Dermis blood vessel endothelial cell (primary cell): ENCODE measurements around the gene RSL1D1. TPM values are rescaled to one million over a fixed set of nuclear protein-coding genes. Genes with fewer than 3 reads are reported as not detected.
A peak's percentile ranks its signal among the peaks of the same experiment; 100 is the strongest.

ENCODE experiments used
- DNase-seq: peaks from one replicate; pipeline ENCODE4 v3.0.0; 2010
- total RNA-seq: library from RNA; depleted of rRNA; stranded (reverse); fragments of >200 nt; gene quantifications from 2 replicates; pipeline ENCODE4 v1.2.3, GENCODE V29; 2014

Gene RSL1D1
- 75.7 and 116 TPM in 2 replicates for total RNA-seq

DNA sequence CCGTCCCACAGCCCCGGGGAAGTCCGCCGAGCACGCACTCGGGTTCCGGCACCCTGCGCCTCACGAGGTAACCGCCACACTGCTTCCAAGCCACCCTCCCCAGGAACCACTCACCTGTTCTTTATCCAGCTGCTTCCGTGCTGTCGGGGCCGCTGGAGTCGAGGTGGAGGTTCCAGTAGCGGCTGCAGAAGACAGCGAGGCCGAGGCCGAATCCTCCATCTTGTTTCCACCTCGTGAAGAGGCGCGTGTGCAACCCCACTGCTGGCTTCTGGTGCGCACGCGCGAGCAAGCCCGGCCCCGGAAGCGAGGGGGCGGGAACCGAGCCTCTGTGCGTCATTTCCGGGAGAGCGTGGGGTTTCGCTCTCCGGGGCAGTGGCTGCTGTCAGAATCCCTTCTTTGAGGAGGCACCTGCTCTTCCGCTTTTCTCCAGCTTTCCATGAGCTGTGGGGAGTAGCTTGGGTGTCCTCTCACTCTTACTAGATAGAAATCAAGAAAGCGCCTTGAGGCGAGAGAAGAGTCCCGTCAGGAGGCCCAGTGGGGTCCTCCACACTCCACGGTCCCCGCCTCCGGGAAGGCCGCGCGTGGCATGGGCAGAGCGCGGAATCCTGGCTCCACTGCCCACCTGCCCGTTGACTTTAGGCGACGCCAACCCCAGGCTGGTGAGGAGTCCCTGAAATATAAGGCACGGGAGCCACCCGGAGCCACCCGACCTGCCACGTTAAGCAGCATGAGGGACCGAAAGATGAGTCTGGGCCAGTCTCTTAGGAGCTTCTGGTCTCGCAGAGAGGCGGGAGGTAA, at the start of gene RSL1D1:
RSL1D1 (minus strand) TSS at position 249 of the 798 bp plus-strand sequence; CDS start at position 219, 30 bp downstream.
- peak; percentile 97 for DNase-seq

GRCh38 chr16:11901091-11901490, 49.7 kb upstream of the RSL1D1 start:
- peak; percentile 69 for DNase-seq

DNA sequence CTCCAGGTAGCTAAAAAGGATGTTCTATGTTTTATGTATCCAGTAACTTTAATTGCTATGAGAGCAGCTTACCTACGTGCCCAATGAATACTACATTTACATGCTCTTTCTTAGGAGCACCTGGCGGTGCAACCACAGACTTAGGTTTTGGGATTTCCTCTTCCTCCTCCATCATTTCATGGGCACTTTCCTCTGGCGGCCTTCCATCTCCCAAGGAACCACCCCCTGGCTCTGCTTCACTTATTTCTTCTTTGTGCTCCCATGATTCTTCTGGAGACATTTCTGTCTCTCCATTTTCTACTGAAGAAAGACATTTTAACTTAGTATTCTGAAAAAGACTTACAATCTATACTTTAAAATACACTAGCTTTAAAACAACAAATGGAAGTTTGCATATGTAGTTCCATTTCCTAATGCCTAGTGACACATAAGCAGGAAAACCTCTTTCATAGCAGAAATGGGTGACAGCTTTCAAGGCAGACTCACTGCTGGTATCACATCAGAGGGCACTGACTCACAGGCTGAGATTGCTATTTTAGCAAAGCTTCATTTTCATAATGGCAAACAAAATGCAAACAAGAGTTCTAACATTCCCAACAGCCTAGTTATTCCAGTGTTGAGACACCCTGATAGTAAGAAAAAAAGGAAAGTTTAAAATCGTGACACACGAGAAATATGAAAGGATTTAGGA, 45.3 kb upstream of the RSL1D1 start:
- peak; percentile 71 for DNase-seq

DNA sequence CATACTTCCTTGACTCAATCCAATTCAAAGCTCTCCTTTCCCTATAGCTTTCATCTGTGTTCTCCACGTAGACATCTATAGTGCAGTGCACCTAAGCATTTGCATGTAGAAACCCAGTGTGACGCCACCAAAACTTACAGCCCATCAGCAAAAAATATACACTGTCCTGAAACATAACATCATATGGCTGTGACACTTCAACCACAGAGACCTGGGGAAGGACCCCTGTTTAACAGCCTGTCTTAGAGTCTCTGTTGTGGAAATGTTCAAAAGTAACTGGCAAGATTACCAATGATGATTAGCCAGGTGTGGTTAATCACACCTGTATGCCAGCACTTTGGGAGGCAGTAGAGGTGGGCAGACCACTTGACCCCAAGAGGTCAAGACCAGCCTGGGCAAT, 42.2 kb upstream of the RSL1D1 start:
- no peak for DNase-seq

GRCh38 chr16:11892761-11893160, 41.4 kb upstream of the RSL1D1 start:
- DNase-seq = no peak

DNA sequence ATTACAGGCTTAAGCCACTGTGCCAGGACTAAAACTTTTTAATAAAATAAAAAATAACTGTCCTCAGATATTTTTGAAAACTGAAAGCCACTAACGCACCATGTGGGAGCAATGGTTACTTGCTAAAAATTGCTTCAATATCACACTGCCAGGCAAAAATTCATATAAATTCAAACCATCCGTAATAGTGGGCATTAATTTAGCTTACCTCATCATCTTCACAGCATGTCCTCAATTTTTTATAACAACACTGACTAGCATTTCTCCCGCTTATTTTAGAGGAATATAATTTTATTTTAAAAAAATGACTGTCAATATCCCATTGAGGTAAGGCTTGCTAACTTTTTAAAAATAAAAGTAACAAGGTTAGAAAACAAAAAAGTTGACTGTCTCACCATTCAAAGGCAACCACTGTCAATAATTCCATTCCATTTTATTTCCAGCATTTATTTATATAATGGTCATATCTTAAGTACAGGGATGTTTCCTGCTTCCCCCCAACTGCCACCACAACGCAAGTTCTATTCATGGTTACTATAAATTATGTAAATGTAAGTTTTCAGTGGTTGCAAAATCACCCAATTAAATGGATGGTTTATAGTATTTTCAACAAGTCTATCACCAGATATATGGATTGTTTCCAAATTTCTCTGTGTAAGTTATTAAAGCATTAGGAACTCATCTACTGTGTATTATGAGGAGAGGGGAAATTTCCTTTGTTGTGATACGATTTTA, 39.1 kb upstream of the RSL1D1 start:
- DNase-seq = no peak

DNA sequence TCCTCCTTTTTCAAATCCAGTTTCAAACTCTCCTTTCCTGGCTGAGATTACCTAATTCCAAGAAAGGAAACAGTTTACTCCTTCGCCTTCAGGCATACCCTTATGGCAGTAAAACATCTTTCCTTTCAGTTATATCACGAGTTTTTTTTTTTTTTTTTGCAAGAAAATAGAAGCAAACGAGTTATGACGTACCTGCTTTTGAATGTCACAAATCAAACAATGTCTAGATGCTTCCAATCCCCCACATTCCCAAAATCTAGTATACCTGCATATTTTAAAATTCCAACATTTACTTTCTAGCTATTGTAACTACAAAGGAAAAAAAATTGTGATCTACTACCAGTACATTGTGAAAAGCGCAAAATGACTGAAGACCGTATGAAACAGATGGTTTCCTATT, 35.5 kb upstream of the RSL1D1 start:
- DNase-seq = no peak

GRCh38 chr16:11884035-11884434, 32.7 kb upstream of the RSL1D1 start:
- DNase-seq = no peak

DNA sequence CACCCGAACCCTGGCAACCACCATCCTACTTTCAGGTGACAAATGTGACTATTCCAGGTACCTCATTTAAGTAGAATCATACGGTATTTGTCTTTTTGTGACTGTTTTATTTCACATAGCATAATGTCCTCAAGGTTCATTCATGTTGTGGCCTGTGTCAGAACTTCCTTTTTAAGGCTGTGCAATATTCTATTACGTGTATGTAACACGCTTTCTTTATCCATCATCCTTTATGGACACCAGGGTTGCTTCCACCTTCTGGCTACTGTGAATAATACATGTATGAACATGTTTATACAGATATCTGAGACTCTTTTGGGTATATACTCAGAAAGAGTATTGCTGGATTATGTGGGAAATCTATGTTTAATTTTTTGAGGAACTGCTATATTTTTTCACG, 28.7 kb upstream of the RSL1D1 start:
- DNase-seq = no peak

- no peak for DNase-seq
Observed at GRCh38 chr16:11877374-11877773, 26.0 kb upstream of the RSL1D1 start.

DNA sequence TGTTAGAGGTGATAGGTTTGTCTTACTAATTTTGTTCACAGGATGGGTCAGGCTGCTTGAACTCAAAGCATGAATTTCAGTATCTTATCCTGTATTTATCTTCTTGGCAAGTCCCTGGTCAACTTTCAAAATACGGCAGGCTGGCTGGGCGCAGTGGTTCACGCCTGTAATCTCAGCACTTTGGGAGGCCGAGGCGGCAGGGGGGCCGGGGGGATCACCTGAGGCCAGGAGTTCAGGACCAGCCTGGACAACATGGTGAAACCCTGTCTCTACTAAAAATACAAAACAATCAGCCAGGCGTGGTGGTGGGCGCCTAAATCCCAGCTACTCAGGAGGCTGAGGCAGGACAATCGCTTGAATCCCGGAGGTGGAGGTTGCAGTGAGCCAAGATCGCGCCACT, 25.0 kb upstream of the RSL1D1 start:
- no peak for DNase-seq

DNA sequence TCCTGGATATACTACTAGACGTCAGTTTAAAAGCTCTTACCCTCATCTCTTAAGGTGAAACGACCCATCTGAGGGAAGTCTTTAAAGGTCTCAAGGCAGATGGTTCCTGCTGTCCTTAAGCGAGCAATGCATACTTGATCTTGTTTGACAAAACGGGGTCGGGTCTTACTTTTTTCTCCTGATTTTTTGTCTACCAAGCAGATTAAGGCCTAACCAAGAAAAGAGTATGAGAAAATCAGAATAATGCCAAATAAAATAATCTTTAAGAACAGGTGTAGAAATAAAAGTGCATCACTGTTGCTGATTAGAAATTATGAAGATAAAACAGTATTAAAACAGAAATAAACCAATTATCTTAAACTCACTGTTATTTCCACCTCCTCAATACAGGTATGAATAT, 24.4 kb upstream of the RSL1D1 start:
- DNase-seq = no peak

GRCh38 chr16:11871193-11871592, 19.9 kb upstream of the RSL1D1 start:
- DNase-seq = peak; percentile 59

GRCh38 chr16:11870399-11870798, 19.1 kb upstream of the RSL1D1 start:
- DNase-seq = no peak

DNA sequence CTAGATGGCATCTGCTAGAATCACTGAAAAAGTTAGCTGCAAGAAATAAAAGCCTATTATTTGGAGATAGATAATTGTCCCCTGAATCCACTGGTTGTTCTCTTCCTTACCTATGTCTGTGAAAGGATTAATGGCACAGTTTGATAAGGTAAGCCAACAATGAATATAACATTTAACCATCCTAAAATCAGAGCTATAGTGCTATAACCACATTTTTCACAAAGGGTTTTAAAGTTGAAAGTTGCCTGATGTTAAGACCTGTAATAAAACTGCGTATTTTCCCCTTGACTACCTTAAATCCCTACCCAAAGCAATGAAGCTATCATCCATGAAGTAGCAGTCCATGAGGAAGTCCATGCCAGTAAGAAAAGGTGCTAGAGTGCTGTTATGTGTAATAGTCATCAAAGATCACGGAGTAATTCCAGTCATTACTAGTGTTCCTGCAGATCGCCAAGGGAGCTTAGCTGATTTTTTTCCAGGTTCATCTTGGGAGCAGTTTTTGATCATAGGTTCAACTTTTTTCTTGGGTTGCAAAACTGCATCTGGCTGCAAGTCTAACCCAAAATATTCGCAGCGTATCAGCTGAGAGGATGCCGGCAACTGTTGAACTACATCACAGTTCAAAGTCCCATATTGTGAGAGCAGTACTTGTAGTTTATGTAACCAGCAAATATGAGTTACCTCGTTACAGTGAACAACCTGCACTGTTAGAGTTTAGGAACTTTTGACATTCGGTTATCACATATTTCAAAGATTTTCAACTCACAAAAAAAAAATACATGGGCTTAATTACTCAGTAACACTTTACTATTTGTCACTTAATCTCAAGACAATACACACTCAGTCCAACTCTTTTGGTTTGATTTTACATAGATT, 18.2 kb upstream of the RSL1D1 start:
- no peak for DNase-seq

DNA sequence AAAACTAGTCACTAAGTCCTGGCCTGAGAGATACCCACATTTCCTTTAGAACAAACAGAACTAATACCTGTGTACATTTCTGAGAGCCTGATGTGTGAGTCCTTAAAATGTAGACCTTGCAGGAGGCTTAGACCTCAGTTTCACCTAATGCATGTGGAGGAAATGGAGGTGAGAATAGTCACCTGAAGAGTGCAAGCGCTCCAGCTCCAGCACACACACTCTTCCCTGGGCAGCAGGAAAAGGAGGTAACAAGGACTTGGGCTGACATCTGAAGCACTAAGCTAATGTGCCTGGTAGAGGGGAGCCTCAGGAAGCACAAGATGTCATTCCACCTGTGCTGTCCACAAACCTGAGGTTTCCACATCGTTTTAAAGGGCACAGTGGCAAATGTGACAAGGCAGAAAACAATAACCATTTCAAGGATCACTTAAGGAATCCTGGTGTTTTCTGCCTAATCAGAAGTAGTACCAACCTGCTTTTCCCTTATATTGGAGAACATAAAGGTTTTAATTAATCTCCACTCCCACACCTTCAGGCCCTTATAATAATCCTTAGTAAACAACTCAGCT, 17.2 kb upstream of the RSL1D1 start:
- no peak for DNase-seq

DNA sequence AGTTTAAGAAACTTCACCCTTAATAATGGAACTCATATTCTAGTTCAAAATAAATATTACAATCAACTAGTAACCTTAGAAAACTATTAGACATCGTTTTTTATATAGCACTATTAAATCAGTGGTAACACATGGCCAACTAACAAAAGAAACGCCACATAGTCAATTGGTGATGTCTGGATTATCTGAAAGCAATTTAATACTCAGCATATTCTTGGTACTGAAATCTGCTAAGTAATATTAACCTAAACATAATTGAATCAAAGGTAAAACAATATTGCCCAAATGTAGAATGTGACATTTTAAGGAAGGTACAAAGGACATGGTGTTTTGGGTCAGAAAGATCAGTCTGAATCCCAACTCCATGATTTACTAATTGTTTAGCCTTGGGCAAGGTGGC, 11.1 kb upstream of the RSL1D1 start:
- DNase-seq = no peak

GRCh38 chr16:11857161-11857560, 5.8 kb upstream of the RSL1D1 start:
- DNase-seq = no peak

- DNase-seq = no peak
Observed at GRCh38 chr16:11852092-11852809, 909 bp upstream of the RSL1D1 start.

GRCh38 chr16:11848842-11849241, 2.5 kb downstream of the RSL1D1 start:
- no peak for DNase-seq

- DNase-seq = no peak
Observed at GRCh38 chr16:11844499-11844898, 6.8 kb downstream of the RSL1D1 start.
